KBM-7 (cell line): ENCODE measurements around the gene SLC23A2.
"Not testable (repeated sequence)": the region's sequence is repeated elsewhere in the genome, so short reads cannot be mapped to it uniquely, and the experiment has no call there.

Source experiments
- DNase-seq: peaks from one replicate; pipeline ENCODE4 v3.0.0-alpha.2; 2015
- in situ Hi-C: fragments of 300-500 bp; cut with MboI; formaldehyde crosslinking; loops from 2 replicates; pipeline ENCODE4 v1.14.3; 2020; ENCODE audit warnings: low sequenced_read_pairs, low pct_unique_long_range_greater_than_20kb, mixed read lengths

The SLC23A2 gene

GRCh38 chr20:4891190-4891763 lies 110.0 kb downstream of the SLC23A2 start:
- DNase-seq, result no peak
- in situ Hi-C loops, result no loop called here

- in situ Hi-C loops, result no loop called here
- DNase-seq, result no peak
These were observed 111.9 kb downstream of the SLC23A2 start for GRCh38 chr20:4889446-4889845.

GRCh38 chr20:4887586-4887985 lies 113.7 kb downstream of the SLC23A2 start:
- no peak for DNase-seq
- in situ Hi-C loops, result no loop called here

GRCh38 chr20:4886771-4887527 lies 114.4 kb downstream of the SLC23A2 start:
- no peak for DNase-seq
- in situ Hi-C loops, result no loop called here

GRCh38 chr20:4885877-4886276 lies 115.4 kb downstream of the SLC23A2 start:
- peak; percentile 31 for DNase-seq
- in situ Hi-C loops, result no loop called here

GRCh38 chr20:4883546-4883945 lies 117.8 kb downstream of the SLC23A2 start:
- no peak for DNase-seq
- in situ Hi-C loops, result no loop called here

GRCh38 chr20:4883051-4883450 lies 118.3 kb downstream of the SLC23A2 start:
- in situ Hi-C loops, result no loop called here
- no peak for DNase-seq

- no peak for DNase-seq
- in situ Hi-C loops, result no loop called here
These were observed 120.1 kb downstream of the SLC23A2 start for GRCh38 chr20:4881006-4881730.

- in situ Hi-C loops, result no loop called here
These were observed 121.3 kb downstream of the SLC23A2 start for GRCh38 chr20:4880051-4880450.

GRCh38 chr20:4878099-4878498 lies 123.2 kb downstream of the SLC23A2 start:
- in situ Hi-C loops, DNase-seq: not testable (repeated sequence)

More at GRCh38 chr20:4880051-4880450, 121.3 kb downstream of the SLC23A2 start:
- DNase-seq, result no peak

GRCh38 chr20:4876731-4877130 lies 124.6 kb downstream of the SLC23A2 start:
- in situ Hi-C loops, result no loop called here
- no peak for DNase-seq

- in situ Hi-C loops, result no loop called here
- DNase-seq, result no peak
These were observed 125.0 kb downstream of the SLC23A2 start for GRCh38 chr20:4876301-4876700.

GRCh38 chr20:4875578-4876067 lies 125.7 kb downstream of the SLC23A2 start:
- in situ Hi-C loops, result no loop called here
- DNase-seq, result no peak

- DNase-seq, result no peak
- in situ Hi-C loops, result no loop called here
These were observed 127.9 kb downstream of the SLC23A2 start for GRCh38 chr20:4873396-4873795.

GRCh38 chr20:4871486-4871885 lies 129.8 kb downstream of the SLC23A2 start:
- in situ Hi-C loops, result no loop called here
- DNase-seq, result no peak

GRCh38 chr20:4870906-4871305 lies 130.4 kb downstream of the SLC23A2 start:
- no peak for DNase-seq
- in situ Hi-C loops, result no loop called here

- in situ Hi-C loops, result no loop called here
- no peak for DNase-seq
These were observed 131.8 kb downstream of the SLC23A2 start for GRCh38 chr20:4869290-4870193.

GRCh38 chr20:4867051-4867450 lies 134.3 kb downstream of the SLC23A2 start:
- in situ Hi-C loops, result no loop called here
- DNase-seq, result no peak

GRCh38 chr20:4866429-4866828 lies 134.9 kb downstream of the SLC23A2 start:
- in situ Hi-C loops, result no loop called here
- no peak for DNase-seq
